Mammary epithelial cell (primary cell): ENCODE results near the gene CD300LF.

Experiments used
- EZH2 ChIP-seq: IDR thresholded peaks from 2 replicates; pipeline ENCODE4 v1.6.1; 2012; ENCODE audit warnings: low read length, inconsistent platforms, borderline replicate concordance
- TF ChIP-seq, protein P1 (sequence below), 2 donors: IDR thresholded peaks in 1 of 2; conservative IDR thresholded peaks in 1 of 2; 2 replicates each; pipeline ENCODE4 v1.5.1; 2011 to 2012; ENCODE audit warnings: inconsistent platforms in 2 of 2, low read length in 2 of 2, mild to moderate bottlenecking in 2 of 2, control low read depth in 1 of 2, low read depth in 1 of 2; ENCODE audit not compliant: insufficient read depth in 1 of 2; ENCODE audit errors: extremely low read depth in 1 of 2

DNA sequence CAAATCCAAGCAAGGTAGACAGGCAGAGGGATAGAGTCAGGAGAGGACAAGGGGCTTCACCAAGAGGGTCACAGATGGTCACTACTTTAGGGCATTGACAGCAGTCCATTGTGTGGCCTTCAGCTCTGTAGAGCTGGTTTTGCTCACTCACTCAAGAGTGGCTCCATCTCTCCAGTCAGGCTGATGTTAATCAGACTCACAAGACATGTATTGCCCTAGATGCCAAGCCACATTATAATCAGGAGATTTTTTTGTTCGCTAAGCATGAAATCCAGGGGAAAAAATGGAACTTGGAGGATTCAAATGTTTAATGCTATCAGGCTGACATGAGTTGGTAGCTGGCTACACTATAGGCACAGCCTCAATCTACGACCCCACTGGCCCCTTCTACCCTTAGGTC, 32.5 kb downstream of the CD300LF start:
- TF ChIP-seq, protein P1, sequence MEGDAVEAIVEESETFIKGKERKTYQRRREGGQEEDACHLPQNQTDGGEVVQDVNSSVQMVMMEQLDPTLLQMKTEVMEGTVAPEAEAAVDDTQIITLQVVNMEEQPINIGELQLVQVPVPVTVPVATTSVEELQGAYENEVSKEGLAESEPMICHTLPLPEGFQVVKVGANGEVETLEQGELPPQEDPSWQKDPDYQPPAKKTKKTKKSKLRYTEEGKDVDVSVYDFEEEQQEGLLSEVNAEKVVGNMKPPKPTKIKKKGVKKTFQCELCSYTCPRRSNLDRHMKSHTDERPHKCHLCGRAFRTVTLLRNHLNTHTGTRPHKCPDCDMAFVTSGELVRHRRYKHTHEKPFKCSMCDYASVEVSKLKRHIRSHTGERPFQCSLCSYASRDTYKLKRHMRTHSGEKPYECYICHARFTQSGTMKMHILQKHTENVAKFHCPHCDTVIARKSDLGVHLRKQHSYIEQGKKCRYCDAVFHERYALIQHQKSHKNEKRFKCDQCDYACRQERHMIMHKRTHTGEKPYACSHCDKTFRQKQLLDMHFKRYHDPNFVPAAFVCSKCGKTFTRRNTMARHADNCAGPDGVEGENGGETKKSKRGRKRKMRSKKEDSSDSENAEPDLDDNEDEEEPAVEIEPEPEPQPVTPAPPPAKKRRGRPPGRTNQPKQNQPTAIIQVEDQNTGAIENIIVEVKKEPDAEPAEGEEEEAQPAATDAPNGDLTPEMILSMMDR (conservative IDR thresholded peaks at IDR 0.05 in 1 of 2, IDR thresholded peaks at IDR 0.05 in 1 of 2; ENCODE audit: extremely low read depth in 1 of 2, insufficient read depth in 1 of 2, low read depth in 1 of 2, low read length in 2 of 2): no peak
- TF ChIP-seq EZH2: no peak
